Measurements from ENCODE around the gene RALY. TPM values are rescaled to one million over a fixed set of nuclear protein-coding genes. Genes with fewer than 3 reads are reported as not detected.

The RALY gene
- 132 and 134 TPM in 2 replicates for total RNA-seq
- long read RNA-seq, partial matches to known transcripts: 1 of 7 reads
- long read RNA-seq, other reads (novel, unspliced or antisense): 4 of 7 reads

- TF ChIP-seq, protein P1, sequence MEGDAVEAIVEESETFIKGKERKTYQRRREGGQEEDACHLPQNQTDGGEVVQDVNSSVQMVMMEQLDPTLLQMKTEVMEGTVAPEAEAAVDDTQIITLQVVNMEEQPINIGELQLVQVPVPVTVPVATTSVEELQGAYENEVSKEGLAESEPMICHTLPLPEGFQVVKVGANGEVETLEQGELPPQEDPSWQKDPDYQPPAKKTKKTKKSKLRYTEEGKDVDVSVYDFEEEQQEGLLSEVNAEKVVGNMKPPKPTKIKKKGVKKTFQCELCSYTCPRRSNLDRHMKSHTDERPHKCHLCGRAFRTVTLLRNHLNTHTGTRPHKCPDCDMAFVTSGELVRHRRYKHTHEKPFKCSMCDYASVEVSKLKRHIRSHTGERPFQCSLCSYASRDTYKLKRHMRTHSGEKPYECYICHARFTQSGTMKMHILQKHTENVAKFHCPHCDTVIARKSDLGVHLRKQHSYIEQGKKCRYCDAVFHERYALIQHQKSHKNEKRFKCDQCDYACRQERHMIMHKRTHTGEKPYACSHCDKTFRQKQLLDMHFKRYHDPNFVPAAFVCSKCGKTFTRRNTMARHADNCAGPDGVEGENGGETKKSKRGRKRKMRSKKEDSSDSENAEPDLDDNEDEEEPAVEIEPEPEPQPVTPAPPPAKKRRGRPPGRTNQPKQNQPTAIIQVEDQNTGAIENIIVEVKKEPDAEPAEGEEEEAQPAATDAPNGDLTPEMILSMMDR (IDR thresholded peaks at IDR 0.05): no peak
- no peak for DNase-seq (ENCODE audit: extremely low spot score, unreplicated experiment)
- Mint-ChIP-seq H3K4me1 (ENCODE audit: unreplicated experiment) (peaks cover 40% of the 10 kb centered on the region), H3K9me3 (ENCODE audit: unreplicated experiment) (no peaks in the 10 kb centered on the region), H3K27ac (ENCODE audit: unreplicated experiment) (peak within 1 kb of the TSS; percentile 98), H3K4me3 (ENCODE audit: unreplicated experiment) (peak within 1 kb of the TSS; percentile 97), H3K27me3 (ENCODE audit: unreplicated experiment) (no peaks in the 10 kb centered on the region), H3K36me3 (ENCODE audit: unreplicated experiment) (peaks cover 3% of the 10 kb centered on the region)
Measured at GRCh38 chr20:33993576-33994221, at the start of gene RALY. Gene RALY (plus strand): TSS chr20:33993911. CDS start chr20:34072075, 78,164 bp downstream.

DNA sequence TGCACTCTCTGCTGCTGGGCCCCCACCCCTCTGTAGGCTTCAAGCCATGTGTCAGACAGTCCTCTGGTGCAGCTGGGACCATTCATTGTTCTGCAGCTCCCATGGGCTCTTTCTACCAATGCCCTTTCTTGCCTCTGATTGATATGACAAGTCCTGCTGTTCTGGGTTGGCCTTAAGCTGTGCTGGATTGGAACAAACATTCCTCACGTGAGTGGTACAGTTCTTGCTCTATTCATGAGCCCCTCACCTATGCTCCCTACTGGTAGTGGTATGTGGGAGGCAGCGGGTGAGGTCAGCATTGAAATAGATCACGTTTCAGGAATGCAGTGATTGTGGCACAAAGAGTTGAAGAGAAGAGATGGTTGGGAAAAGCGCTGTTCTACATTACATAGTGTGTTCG is 48.8 kb upstream of the RALY start:
- no peak overlapping the region for H3K27ac Mint-ChIP-seq (ENCODE audit: unreplicated experiment)
- peaks cover 14% of the 10 kb centered on the region for H3K9me3 Mint-ChIP-seq (ENCODE audit: unreplicated experiment)
- DNase-seq (ENCODE audit: extremely low spot score, unreplicated experiment): no peak
- peaks cover 2% of the 10 kb centered on the region for H3K27me3 Mint-ChIP-seq (ENCODE audit: unreplicated experiment)
- H3K4me1 Mint-ChIP-seq (ENCODE audit: unreplicated experiment): no peaks in the 10 kb centered on the region
- TF ChIP-seq, protein P1 (IDR thresholded peaks at IDR 0.05): no peak
- no peak overlapping the region for H3K4me3 Mint-ChIP-seq (ENCODE audit: unreplicated experiment)
- H3K36me3 Mint-ChIP-seq (ENCODE audit: unreplicated experiment): no peaks in the 10 kb centered on the region

DNA sequence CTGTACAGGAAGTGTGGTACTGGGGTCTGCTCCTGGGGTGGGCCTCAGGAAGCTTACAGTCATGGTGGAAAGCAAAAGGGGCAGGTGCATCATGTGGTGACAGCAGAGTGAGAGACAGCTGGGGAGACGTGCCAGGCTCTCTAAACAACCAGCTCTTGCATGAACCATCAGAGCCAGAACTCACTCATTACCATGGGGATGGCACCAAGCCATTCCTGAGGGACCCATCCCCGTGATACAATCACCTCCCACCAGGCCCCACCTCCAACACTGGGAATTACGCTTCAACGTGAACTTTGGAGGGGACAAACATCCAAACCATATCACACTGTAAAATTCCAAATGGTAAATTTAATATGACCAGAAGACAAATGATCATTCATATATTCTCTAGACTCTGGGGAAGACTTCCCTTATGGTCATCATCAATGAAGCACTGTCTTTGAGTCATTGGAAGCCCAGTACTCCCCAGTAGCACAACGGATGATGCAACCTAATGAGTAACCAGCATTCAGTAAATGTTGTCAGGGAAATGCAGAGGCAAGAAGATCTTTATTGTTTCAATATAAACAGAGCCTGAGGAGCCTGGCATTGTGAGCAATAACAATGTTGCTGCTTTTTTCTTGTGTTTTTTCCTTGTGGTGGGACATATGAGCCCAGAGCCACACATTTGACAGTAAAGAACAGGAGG is 48.2 kb upstream of the RALY start:
- no peaks in the 10 kb centered on the region for H3K36me3 Mint-ChIP-seq (ENCODE audit: unreplicated experiment)
- H3K4me1 Mint-ChIP-seq (ENCODE audit: unreplicated experiment): no peaks in the 10 kb centered on the region
- TF ChIP-seq, protein P1 (IDR thresholded peaks at IDR 0.05): no peak
- H3K27ac Mint-ChIP-seq (ENCODE audit: unreplicated experiment): no peak overlapping the region
- peaks cover 14% of the 10 kb centered on the region for H3K9me3 Mint-ChIP-seq (ENCODE audit: unreplicated experiment)
- H3K27me3 Mint-ChIP-seq (ENCODE audit: unreplicated experiment): peaks cover 2% of the 10 kb centered on the region
- no peak for DNase-seq (ENCODE audit: extremely low spot score, unreplicated experiment)
- no peak overlapping the region for H3K4me3 Mint-ChIP-seq (ENCODE audit: unreplicated experiment)

DNA sequence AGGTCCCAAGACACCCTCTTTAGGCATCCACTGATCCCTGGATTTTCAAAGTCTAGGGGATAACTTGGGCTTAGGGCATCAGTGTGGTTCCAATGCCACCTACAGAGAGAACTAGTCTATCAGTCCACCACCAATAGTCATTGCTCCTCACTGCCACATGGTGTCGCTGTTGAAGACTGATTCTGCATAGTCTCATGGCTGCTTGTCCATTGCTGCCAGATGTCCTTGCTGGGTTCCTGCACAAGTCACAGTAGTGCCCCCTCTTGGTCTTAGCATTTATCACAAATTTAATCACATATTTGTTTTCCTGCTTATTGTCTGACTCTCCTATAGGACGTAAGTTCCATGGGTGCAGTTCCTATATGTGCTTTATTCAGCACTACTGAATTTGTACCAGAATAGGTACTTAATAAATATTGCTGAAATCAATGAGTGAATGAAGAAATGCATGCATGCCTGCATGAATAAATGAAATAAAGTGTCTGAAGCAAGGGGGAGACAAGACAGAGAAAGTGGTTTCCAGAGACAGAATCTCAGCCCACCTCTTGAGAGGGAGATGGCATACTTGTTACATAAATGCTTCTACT is 45.9 kb upstream of the RALY start:
- DNase-seq (ENCODE audit: extremely low spot score, unreplicated experiment): no peak
- no peak overlapping the region for H3K4me3 Mint-ChIP-seq (ENCODE audit: unreplicated experiment)
- no peaks in the 10 kb centered on the region for H3K36me3 Mint-ChIP-seq (ENCODE audit: unreplicated experiment)
- peaks cover 14% of the 10 kb centered on the region for H3K27me3 Mint-ChIP-seq (ENCODE audit: unreplicated experiment)
- no peaks in the 10 kb centered on the region for H3K4me1 Mint-ChIP-seq (ENCODE audit: unreplicated experiment)
- no peak overlapping the region for H3K27ac Mint-ChIP-seq (ENCODE audit: unreplicated experiment)
- TF ChIP-seq, protein P1 (IDR thresholded peaks at IDR 0.05): peak; percentile 48
- peaks cover 14% of the 10 kb centered on the region for H3K9me3 Mint-ChIP-seq (ENCODE audit: unreplicated experiment)

DNA sequence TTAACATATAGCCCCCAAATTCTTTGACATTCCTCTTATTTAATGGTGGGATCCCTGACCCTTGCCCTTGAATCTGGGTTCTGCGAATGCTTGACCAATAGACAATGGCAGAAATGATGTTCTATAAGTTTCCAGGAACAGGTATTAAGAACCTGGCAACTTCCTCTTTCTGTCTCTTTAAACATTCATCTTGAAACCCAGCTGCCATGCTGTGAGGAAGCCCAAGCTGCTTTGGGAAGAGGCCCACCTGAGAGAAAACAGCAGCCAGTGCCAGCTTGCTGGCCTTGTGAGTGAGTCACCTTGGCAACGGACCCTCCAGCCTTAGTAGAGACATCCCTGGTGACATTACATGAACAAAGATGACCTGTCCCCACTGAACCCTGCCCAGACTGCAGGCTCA is 45.2 kb upstream of the RALY start:
- Mint-ChIP-seq H3K27ac (ENCODE audit: unreplicated experiment) (no peak overlapping the region), H3K4me3 (ENCODE audit: unreplicated experiment) (no peak overlapping the region), H3K27me3 (ENCODE audit: unreplicated experiment) (peaks cover 20% of the 10 kb centered on the region), H3K9me3 (ENCODE audit: unreplicated experiment) (peaks cover 14% of the 10 kb centered on the region), H3K36me3 (ENCODE audit: unreplicated experiment) (no peaks in the 10 kb centered on the region), H3K4me1 (ENCODE audit: unreplicated experiment) (no peaks in the 10 kb centered on the region)
- TF ChIP-seq, protein P1 (IDR thresholded peaks at IDR 0.05): no peak
- no peak for DNase-seq (ENCODE audit: extremely low spot score, unreplicated experiment)

All from osteocyte (in vitro differentiated cells).